GM23248 (cell line): ENCODE results near the gene REXO1. TPM values are rescaled to one million over a fixed set of nuclear protein-coding genes. Genes with fewer than 3 reads are reported as not detected.

Source experiments
- DNase-seq: peaks from one replicate; pipeline ENCODE4 v3.0.0-alpha.2; 2015
- H2AFZ ChIP-seq: fragments of 200-600 bp; sonication (generic); 2 replicates; pipeline ENCODE4 v1.6.1; 2016; ENCODE audit warnings: antibody characterized with exemption
- H3F3A ChIP-seq: fragments of 200-600 bp; sonication (generic); 2 replicates; pipeline ENCODE4 v1.6.1; 2016; ENCODE audit warnings: mild to moderate bottlenecking, antibody characterized with exemption, mixed run types; ENCODE audit not compliant: insufficient read depth
- H3K27ac ChIP-seq: fragments of 200-600 bp; sonication (generic); 2 replicates; pipeline ENCODE4 v1.5.1; 2016; ENCODE audit warnings: mild to moderate bottlenecking
- H3K27me3 ChIP-seq: fragments of 200-600 bp; sonication (generic); replicated peaks from 2 replicates; pipeline ENCODE4 v1.6.1; 2016; ENCODE audit warnings: mild to moderate bottlenecking; ENCODE audit not compliant: insufficient read depth
- H3K36me3 ChIP-seq: fragments of 200-600 bp; sonication (generic); 2 replicates; pipeline ENCODE4 v1.6.1; 2016; ENCODE audit warnings: low read depth, mild to moderate bottlenecking
- H3K4me1 ChIP-seq: fragments of 200-600 bp; sonication (generic); 2 replicates; pipeline ENCODE4 v1.6.1; 2016; ENCODE audit warnings: mild to moderate bottlenecking; ENCODE audit not compliant: insufficient read depth
- H3K4me2 ChIP-seq: fragments of 200-600 bp; sonication (generic); one replicate; pipeline ENCODE4 v1.6.1; 2016; ENCODE audit warnings: mild to moderate bottlenecking; ENCODE audit not compliant: unreplicated experiment
- H3K4me3 ChIP-seq: fragments of 200-600 bp; sonication (generic); 2 replicates; pipeline ENCODE4 v1.5.1; 2016; ENCODE audit warnings: mild to moderate bottlenecking
- H3K79me2 ChIP-seq: fragments of 200-600 bp; sonication (generic); 2 replicates; pipeline ENCODE4 v1.6.1; 2016; ENCODE audit warnings: mild to moderate bottlenecking; ENCODE audit not compliant: insufficient read depth
- H3K9ac ChIP-seq: fragments of 200-600 bp; sonication (generic); 2 replicates; pipeline ENCODE4 v1.6.1; 2016; ENCODE audit warnings: mild to moderate bottlenecking
- H3K9me2 ChIP-seq: fragments of 200-600 bp; sonication (generic); 2 replicates; pipeline ENCODE4 v1.6.1; 2016; ENCODE audit warnings: mixed run types, mild to moderate bottlenecking, moderate library complexity; ENCODE audit not compliant: insufficient read depth
- H3K9me3 ChIP-seq: fragments of 200-600 bp; sonication (generic); one replicate; pipeline ENCODE4 v1.6.1; 2017; ENCODE audit warnings: low read depth
- H4K20me1 ChIP-seq: fragments of 200-600 bp; sonication (generic); 2 replicates; pipeline ENCODE4 v1.6.0; 2016; ENCODE audit not compliant: insufficient read depth
- EZH2 ChIP-seq: fragments of 200-600 bp; sonication (generic); IDR thresholded peaks from 2 replicates; pipeline ENCODE4 v1.6.1; 2018; ENCODE audit warnings: antibody characterized with exemption, mild to moderate bottlenecking; ENCODE audit not compliant: insufficient read depth, poor library complexity, severe bottlenecking
- EZH2phosphoT487 ChIP-seq: fragments of 200-600 bp; sonication (generic); IDR thresholded peaks from 2 replicates; pipeline ENCODE4 v1.6.1; 2018; ENCODE audit warnings: antibody characterized with exemption, moderate library complexity, mild to moderate bottlenecking, low read depth; ENCODE audit not compliant: insufficient read depth
- WGBS, 2 experiments: methylation state at CpG; one replicate each; pipeline ENCODE4 v1.1.6; 2015 to 2017; ENCODE audit warnings: low lambda C conversion rate in 2 of 2, low coverage in 1 of 2; ENCODE audit errors: missing lambda C conversion rate in 2 of 2; 5-methylcytosine and 5-hydroxymethylcytosine counted together
- in situ Hi-C: fragments of 300-500 bp; cut with MboI; formaldehyde crosslinking; loops from 2 replicates; pipeline ENCODE4 v1.15.0; 2020
- polyA plus RNA-seq: library from polyadenylated mRNA; unstranded; fragments of >200 nt; fragmentation: Nextera tagmentation; extraction: Ambion mirVana; gene quantifications from 2 replicates; pipeline ENCODE4 v1.2.1, GENCODE V29; 2016
- total RNA-seq: library from RNA; depleted of rRNA; stranded (reverse); fragments of >200 nt; shearing (Covaris generic); gene quantifications from 2 replicates; pipeline ENCODE4 v1.2.3, GENCODE V29; 2014

Gene REXO1
- total and polyA plus RNA-seq, 2 experiments from 2014 or later = 4.9 to 5.2 TPM

- Histone ChIP-seq H3K79me2 (no peaks in the 10 kb centered on the region), H2AFZ (peak overlapping the region; percentile 50), H3F3A (no peaks in the 10 kb centered on the region), H3K27ac (no peak overlapping the region), H3K4me2 (peak overlapping the region; percentile 47), H3K9me2 (no peaks in the 10 kb centered on the region), H3K9me3 (no peaks in the 10 kb centered on the region), H4K20me1 (no peaks in the 10 kb centered on the region), H3K36me3 (no peaks in the 10 kb centered on the region), H3K4me3 (peak overlapping the region; percentile 77), H3K9ac (peak overlapping the region; percentile 25), H3K27me3 (no peaks in the 10 kb centered on the region), H3K4me1 (peaks cover 3% of the 10 kb centered on the region; the same call in 1 of the 2 replicates)
- DNase-seq = peak; percentile 86
- WGBS, 2 experiments = 15 to 17% methylated on average over 10 to 13 of the region's 13 CpGs
- TF ChIP-seq EZH2phosphoT487 = no peak
- TF ChIP-seq EZH2 = no peak
- in situ Hi-C loops = no loop called here
Observed at GRCh38 chr19:1811472-1811894, 36.8 kb downstream of the REXO1 start.

GRCh38 chr19:1810439-1811160 lies 37.7 kb downstream of the REXO1 start:
- no peak overlapping the region for H2AFZ ChIP-seq
- WGBS, 2 experiments = 81 to 91% methylated on average over 18 to 19 of the region's 19 CpGs
- no peaks in the 10 kb centered on the region for H3F3A ChIP-seq
- H3K4me3 ChIP-seq = no peak overlapping the region
- H4K20me1 ChIP-seq = no peaks in the 10 kb centered on the region
- no peaks in the 10 kb centered on the region for H3K9me3 ChIP-seq
- no peaks in the 10 kb centered on the region for H3K9me2 ChIP-seq
- in situ Hi-C loops = no loop called here
- peaks cover 3% of the 10 kb centered on the region; the same call in 1 of the 2 replicates for H3K4me1 ChIP-seq
- no peak overlapping the region for H3K4me2 ChIP-seq
- no peaks in the 10 kb centered on the region for H3K27me3 ChIP-seq
- H3K79me2 ChIP-seq = no peaks in the 10 kb centered on the region
- H3K9ac ChIP-seq = no peak overlapping the region
- TF ChIP-seq EZH2phosphoT487 = no peak
- no peak for TF ChIP-seq EZH2
- H3K27ac ChIP-seq = no peak overlapping the region
- no peaks in the 10 kb centered on the region for H3K36me3 ChIP-seq
- no peak for DNase-seq

- no peaks in the 10 kb centered on the region for H3F3A ChIP-seq
- TF ChIP-seq EZH2 (no peak), EZH2phosphoT487 (no peak)
- no peaks in the 10 kb centered on the region for H3K27me3 ChIP-seq
- WGBS, 2 experiments = 73 to 80% methylated on average over 18 of the region's 18 CpGs
- no peak overlapping the region for H3K27ac ChIP-seq
- H3K4me2 ChIP-seq = no peak overlapping the region
- H3K9me2 ChIP-seq = no peaks in the 10 kb centered on the region
- no peak overlapping the region for H3K9ac ChIP-seq
- H3K4me3 ChIP-seq = no peak overlapping the region
- no peaks in the 10 kb centered on the region for H3K9me3 ChIP-seq
- H3K36me3 ChIP-seq = no peaks in the 10 kb centered on the region
- no peak for DNase-seq
- peaks cover 3% of the 10 kb centered on the region; the same call in 1 of the 2 replicates for H3K4me1 ChIP-seq
- no peaks in the 10 kb centered on the region for H3K79me2 ChIP-seq
- in situ Hi-C loops = no loop called here
- H4K20me1 ChIP-seq = no peaks in the 10 kb centered on the region
- H2AFZ ChIP-seq = no peak overlapping the region
Observed at GRCh38 chr19:1809678-1810077, 38.6 kb downstream of the REXO1 start.

GRCh38 chr19:1808395-1808731 lies 39.9 kb downstream of the REXO1 start:
- Histone ChIP-seq H3F3A (no peaks in the 10 kb centered on the region), H3K27ac (no peak overlapping the region), H3K36me3 (no peaks in the 10 kb centered on the region), H3K4me1 (peaks cover 3% of the 10 kb centered on the region; the same call in 1 of the 2 replicates), H3K4me3 (no peak overlapping the region), H2AFZ (no peak overlapping the region), H3K9ac (no peak overlapping the region), H3K79me2 (no peaks in the 10 kb centered on the region), H3K4me2 (no peak overlapping the region), H3K9me2 (no peaks in the 10 kb centered on the region), H4K20me1 (no peaks in the 10 kb centered on the region), H3K9me3 (no peaks in the 10 kb centered on the region), H3K27me3 (no peaks in the 10 kb centered on the region)
- DNase-seq = no peak
- in situ Hi-C loops = no loop called here
- 94% methylated on average over 2 of the region's 2 CpGs for WGBS, 2 experiments
- TF ChIP-seq EZH2 (no peak), EZH2phosphoT487 (no peak)
